ENCODE results near the gene BBOF1. TPM values are rescaled to one million over a fixed set of nuclear protein-coding genes. Genes with fewer than 3 reads are reported as not detected.

Gene BBOF1
- total and polyA plus RNA-seq, 2 of the 8 experiments (the other 6 are each of a cell fraction or from before 2014, with no cell fraction given): 0.26 to 0.60 TPM

GRCh38 chr14:74018174-74018585 lies 969 bp upstream of the BBOF1 start:
- peak overlapping the region; percentile 83 to 94 (median 88) for H3K4me3 ChIP-seq (ENCODE audit: extremely low read depth in 1 of 4, insufficient read depth in 2 of 4, low read depth in 3 of 4, low read length in 4 of 4)
- POLR2A ChIA-PET (ENCODE audit: partially characterized antibody): no interaction called here
- TF ChIP-seq SP4 (IDR thresholded peaks at IDR 0.05; ENCODE audit: low read length): no peak
- TF ChIP-seq KDM5A (IDR thresholded peaks at IDR 0.05; ENCODE audit: low read length): no peak
- TF ChIP-seq EZH2 (IDR thresholded peaks at IDR 0.05; ENCODE audit: low read depth, low read length, severe bottlenecking): no peak
- TF ChIP-seq CREB1 (IDR thresholded peaks at IDR 0.05): no peak
- TF ChIP-seq SRF (IDR thresholded peaks at IDR 0.05; ENCODE audit: low read depth, low read length): no peak
- TF ChIP-seq CHD1 (IDR thresholded peaks at IDR 0.05; ENCODE audit: low read depth, low read length): no peak
- no peak for TF ChIP-seq SAP30 (IDR thresholded peaks at IDR 0.05; ENCODE audit: insufficient read depth, insufficient replicate concordance, low read length)
- TF ChIP-seq CBX5 (IDR thresholded peaks at IDR 0.05; ENCODE audit: low read depth, low read length): no peak
- TF ChIP-seq GABPA (IDR thresholded peaks at IDR 0.05; ENCODE audit: borderline replicate concordance, insufficient read depth, low read length): no peak
- no peak for TF ChIP-seq RFX5 (IDR thresholded peaks at IDR 0.05; ENCODE audit: borderline replicate concordance, low read depth, low read length)
- no peak for TF ChIP-seq MAX (IDR thresholded peaks at IDR 0.05)
- TF ChIP-seq GTF2F1 (IDR thresholded peaks at IDR 0.05; ENCODE audit: borderline replicate concordance, low read depth, low read length): no peak
- TF ChIP-seq HDAC6 (IDR thresholded peaks at IDR 0.05; ENCODE audit: low read depth, low read length): no peak
- no peak for TF ChIP-seq SIN3A (conservative IDR thresholded peaks at IDR 0.05 in 1 of 2, IDR thresholded peaks at IDR 0.05 in 1 of 2; ENCODE audit: low read depth in 1 of 2, low read length in 2 of 2)

More at GRCh38 chr14:74018174-74018585, 969 bp upstream of the BBOF1 start:
- Histone ChIP-seq H3K9ac (replicated peaks in 1 of 4; ENCODE audit: extremely low read depth in 1 of 4, low read depth in 3 of 4, low read length in 3 of 4) (peak overlapping the region in 2 of 4 experiments; percentile 19 to 38; a peak in 2 of 7 replicates), H3K4me1 (replicated peaks in 1 of 4; ENCODE audit: control insufficient read depth in 3 of 4, insufficient read depth in 4 of 4, low read length in 3 of 4) (peaks cover 0 to 2% (median 0%) of the 10 kb centered on the region in 4 experiments; a peak in 1 of 7 replicates), H3K79me1 (ENCODE audit: low read depth, low read length) (no peaks in the 10 kb centered on the region), H3K36me3 (ENCODE audit: control insufficient read depth in 2 of 4, insufficient read depth in 4 of 4, low read length in 3 of 4) (peaks cover 0 to 3% (median 0%) of the 10 kb centered on the region in 4 experiments; a peak in 1 of 8 replicates), H3K27me3 (replicated peaks in 1 of 4; ENCODE audit: control insufficient read depth in 3 of 4, extremely low read depth in 1 of 4, insufficient read depth in 3 of 4, low read length in 3 of 4) (no peaks in the 10 kb centered on the region), H2BK12ac (ENCODE audit: low read depth, low read length) (no peak overlapping the region), H3K79me2 (ENCODE audit: control insufficient read depth in 1 of 2, insufficient read depth in 2 of 2, low read length in 2 of 2) (no peaks in the 10 kb centered on the region), H2AK5ac (ENCODE audit: low read depth, low read length) (no peak overlapping the region), H2BK20ac (ENCODE audit: low read length) (no peak overlapping the region), H3K4ac (replicated peaks; ENCODE audit: insufficient read length, low read depth, low read length) (no peak overlapping the region), H3K56ac (replicated peaks; ENCODE audit: insufficient read length, low read depth, low read length) (no peak overlapping the region), H2AFZ (ENCODE audit: low read length) (peak overlapping the region; percentile 68; the same call in 1 of the 2 replicates), H2BK5ac (ENCODE audit: low read depth, low read length) (no peak overlapping the region), H3K14ac (ENCODE audit: insufficient read length) (no peak overlapping the region), H4K5ac (ENCODE audit: insufficient read length, low read depth, low read length) (no peak overlapping the region), H2BK15ac (ENCODE audit: low read length) (no peak overlapping the region), H3K23me2 (ENCODE audit: low read depth, low read length) (peaks cover 8% of the 10 kb centered on the region; the same call in 1 of the 2 replicates), H3K18ac (ENCODE audit: extremely low read depth, low read length) (no peak overlapping the region; the same call in 1 of the 2 replicates), H4K8ac (ENCODE audit: extremely low read depth, insufficient read depth, low read length) (no peak overlapping the region), H3K23ac (ENCODE audit: insufficient read length) (no peak overlapping the region), H3K4me2 (ENCODE audit: insufficient read depth in 1 of 2, low read depth in 2 of 2, low read length in 2 of 2) (peak overlapping the region; percentile 82 to 84), H4K91ac (replicated peaks; ENCODE audit: insufficient read length, low read length) (no peak overlapping the region), H4K20me1 (replicated peaks in 1 of 2; ENCODE audit: control insufficient read depth in 1 of 2, insufficient read depth in 2 of 2, low read length in 2 of 2) (no peaks in the 10 kb centered on the region), H2BK120ac (replicated peaks; ENCODE audit: low read depth, low read length) (no peak overlapping the region), H3K9me3 (ENCODE audit: insufficient read depth in 2 of 2, low read depth in 1 of 2, low read length in 1 of 2) (no peaks in the 10 kb centered on the region), H3K27ac (ENCODE audit: low read depth, low read length) (no peak overlapping the region)
- DNase-seq (ENCODE audit: low read depth in 1 of 2, low spot score in 2 of 2): no peak
- FAIRE-seq: no peak
- WGBS, 2 experiments (ENCODE audit: extremely low coverage in 1 of 2, insufficient coverage in 1 of 2, insufficient read length in 1 of 2, insufficient replicate concordance in 2 of 2, low coverage in 1 of 2, low lambda C conversion rate in 2 of 2, missing lambda C conversion rate in 1 of 2): 53% methylated on average over 8 of the region's 8 CpGs; no CpG with 5 or more reads in 1 of the 2 experiments
- CTCF ChIA-PET (ENCODE audit: partially characterized antibody): interaction anchor here (0.9 kb wide), 1 partner anchor 11 kb away, joined by 3 read pairs; no protein-coding TSS in a partner anchor
